ENCODE results near the gene TYMP. TPM values are rescaled to one million over a fixed set of nuclear protein-coding genes. Genes with fewer than 3 reads are reported as not detected.

TYMP gene
- total RNA-seq, 1 experiment from 2014 or later: 12.3 TPM

- intact Hi-C loops (cut with micrococcal nuclease): no loop called here
- Histone ChIP-seq H3K36me3 (ENCODE audit: low read depth, low read length) (no peaks in the 10 kb centered on the region), H3K4me1 (ENCODE audit: insufficient read depth, low read length) (no peaks in the 10 kb centered on the region), H4K20me1 (ENCODE audit: low read length) (no peaks in the 10 kb centered on the region), H3K27ac (ENCODE audit: low read length) (no peak overlapping the region), H3K9me2 (replicated peaks; ENCODE audit: low read length) (no peaks in the 10 kb centered on the region), H3K4me2 (ENCODE audit: low read length) (no peak overlapping the region), H3K9me3 (ENCODE audit: low read length) (no peaks in the 10 kb centered on the region), H3K79me2 (ENCODE audit: low read length) (no peaks in the 10 kb centered on the region), H3K27me3 (ENCODE audit: low read length) (no peaks in the 10 kb centered on the region), H3K9ac (ENCODE audit: low read length) (no peak overlapping the region), H3K4me3 (ENCODE audit: low read length) (no peak overlapping the region), H2AFZ (ENCODE audit: low read length) (no peak overlapping the region), H3F3A (ENCODE audit: low read length, unreplicated experiment) (no peaks in the 10 kb centered on the region)
- POLR2A ChIA-PET (ENCODE audit: unreplicated experiment): no interaction called here
- TF ChIP-seq, protein P1, sequence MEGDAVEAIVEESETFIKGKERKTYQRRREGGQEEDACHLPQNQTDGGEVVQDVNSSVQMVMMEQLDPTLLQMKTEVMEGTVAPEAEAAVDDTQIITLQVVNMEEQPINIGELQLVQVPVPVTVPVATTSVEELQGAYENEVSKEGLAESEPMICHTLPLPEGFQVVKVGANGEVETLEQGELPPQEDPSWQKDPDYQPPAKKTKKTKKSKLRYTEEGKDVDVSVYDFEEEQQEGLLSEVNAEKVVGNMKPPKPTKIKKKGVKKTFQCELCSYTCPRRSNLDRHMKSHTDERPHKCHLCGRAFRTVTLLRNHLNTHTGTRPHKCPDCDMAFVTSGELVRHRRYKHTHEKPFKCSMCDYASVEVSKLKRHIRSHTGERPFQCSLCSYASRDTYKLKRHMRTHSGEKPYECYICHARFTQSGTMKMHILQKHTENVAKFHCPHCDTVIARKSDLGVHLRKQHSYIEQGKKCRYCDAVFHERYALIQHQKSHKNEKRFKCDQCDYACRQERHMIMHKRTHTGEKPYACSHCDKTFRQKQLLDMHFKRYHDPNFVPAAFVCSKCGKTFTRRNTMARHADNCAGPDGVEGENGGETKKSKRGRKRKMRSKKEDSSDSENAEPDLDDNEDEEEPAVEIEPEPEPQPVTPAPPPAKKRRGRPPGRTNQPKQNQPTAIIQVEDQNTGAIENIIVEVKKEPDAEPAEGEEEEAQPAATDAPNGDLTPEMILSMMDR (conservative IDR thresholded peaks at IDR 0.05; ENCODE audit: low read depth, low read length): no peak
- no peak for TF ChIP-seq EZH2phosphoT487 (IDR thresholded peaks at IDR 0.05; ENCODE audit: borderline replicate concordance, low read length)
- no peak for ATAC-seq
- no TSS peak for BruUV-seq (replicated peaks)
- CTCF ChIA-PET: no interaction called here
- DNase-seq: no peak
Measured at GRCh38 chr22:50500452-50500851, 29.4 kb downstream of the TYMP start.

DNA sequence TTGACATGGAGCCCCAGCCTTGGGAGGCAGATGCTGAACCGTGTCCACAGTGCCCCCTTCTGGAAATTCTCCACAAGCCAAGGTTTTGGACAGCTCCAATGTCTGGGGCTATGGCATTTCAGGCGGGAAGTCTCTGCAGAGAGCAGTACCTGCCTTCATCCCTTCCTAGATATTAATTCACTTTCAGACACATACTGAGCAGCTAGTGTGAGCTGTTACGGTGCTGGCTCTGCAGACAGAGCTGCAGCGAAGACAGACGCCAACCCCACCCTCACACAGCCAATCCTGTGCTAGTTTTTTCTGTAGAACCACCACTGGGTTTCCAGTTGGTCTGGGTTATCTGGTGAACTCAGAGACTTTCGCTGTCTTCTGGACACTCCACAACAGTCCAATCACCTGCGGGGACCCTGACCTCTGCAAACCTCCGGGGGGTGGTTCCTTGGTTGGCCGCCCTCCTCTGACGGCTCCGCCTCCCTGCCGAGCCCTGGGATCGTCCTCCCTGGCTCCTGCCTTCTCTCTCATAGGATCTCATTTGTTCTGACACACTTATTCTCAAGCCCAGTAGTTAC is 31.4 kb downstream of the TYMP start:
- POLR2A ChIA-PET (ENCODE audit: unreplicated experiment): no interaction called here
- no peaks in the 10 kb centered on the region for H3K36me3 ChIP-seq (ENCODE audit: low read depth, low read length)
- H2AFZ ChIP-seq (ENCODE audit: low read length): no peak overlapping the region
- H3K27ac ChIP-seq (ENCODE audit: low read length): no peak overlapping the region
- BruUV-seq (replicated peaks): no TSS peak
- H3K9me2 ChIP-seq (replicated peaks; ENCODE audit: low read length): no peaks in the 10 kb centered on the region
- H4K20me1 ChIP-seq (ENCODE audit: low read length): no peaks in the 10 kb centered on the region
- no peaks in the 10 kb centered on the region for H3K27me3 ChIP-seq (ENCODE audit: low read length)
- no peaks in the 10 kb centered on the region for H3K4me1 ChIP-seq (ENCODE audit: insufficient read depth, low read length)
- peak; percentile 63 for DNase-seq
- no peak overlapping the region for H3K9ac ChIP-seq (ENCODE audit: low read length)
- CTCF ChIA-PET: interaction anchor here (0.7 to 0.9 kb wide), 2 partner anchors 33 to 67 kb away, joined by 3 to 5 read pairs; no protein-coding TSS in a partner anchor
- no peak overlapping the region for H3K4me3 ChIP-seq (ENCODE audit: low read length)
- no peak for TF ChIP-seq EZH2phosphoT487 (IDR thresholded peaks at IDR 0.05; ENCODE audit: borderline replicate concordance, low read length)
- TF ChIP-seq EZH2 (IDR thresholded peaks at IDR 0.05; ENCODE audit: low read length, unreplicated experiment): no peak
- TF ChIP-seq, protein P1 (conservative IDR thresholded peaks at IDR 0.05; ENCODE audit: low read depth, low read length): peak; percentile 59
- no peaks in the 10 kb centered on the region for H3F3A ChIP-seq (ENCODE audit: low read length, unreplicated experiment)
- H3K79me2 ChIP-seq (ENCODE audit: low read length): no peaks in the 10 kb centered on the region
- no peak overlapping the region for H3K4me2 ChIP-seq (ENCODE audit: low read length)
- intact Hi-C loops (cut with micrococcal nuclease): no loop called here
- no peaks in the 10 kb centered on the region for H3K9me3 ChIP-seq (ENCODE audit: low read length)
- peak; percentile 81 for ATAC-seq

DNA sequence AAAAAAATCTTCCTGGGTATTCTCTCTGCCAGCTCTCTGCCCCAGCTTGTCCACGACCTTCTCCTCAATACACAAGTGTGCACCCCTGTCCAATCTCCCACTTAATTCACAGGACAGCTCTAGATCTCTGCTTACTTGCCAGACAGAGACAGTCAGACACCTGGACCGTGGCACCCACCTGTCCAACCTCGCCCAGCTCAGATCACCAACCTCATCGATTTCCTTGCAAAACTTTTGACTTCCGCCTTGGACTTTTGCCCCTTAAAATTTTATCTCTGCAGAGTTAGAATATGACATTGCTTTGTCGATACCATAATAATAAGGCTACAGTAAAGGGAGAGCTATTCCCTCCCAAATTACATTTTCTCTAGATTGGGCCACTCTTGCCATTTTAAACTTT is 32.7 kb downstream of the TYMP start:
- H4K20me1 ChIP-seq (ENCODE audit: low read length): no peaks in the 10 kb centered on the region
- ChIA-PET CTCF (interaction anchor here (0.6 to 0.7 kb wide), 2 partner anchors 124 to 298 kb away, joined by 3 to 4 read pairs; no protein-coding TSS in a partner anchor), POLR2A (ENCODE audit: unreplicated experiment) (interaction anchor here (1.6 kb wide), 1 partner anchor 11 kb away, joined by 5 read pairs; the partner anchor contains the start of gene LMF2)
- H3K4me1 ChIP-seq (ENCODE audit: insufficient read depth, low read length): no peaks in the 10 kb centered on the region
- ATAC-seq (no peak), DNase-seq (no peak)
- H3K9me3 ChIP-seq (ENCODE audit: low read length): no peaks in the 10 kb centered on the region
- H3K9me2 ChIP-seq (replicated peaks; ENCODE audit: low read length): no peaks in the 10 kb centered on the region
- TF ChIP-seq, protein P1 (conservative IDR thresholded peaks at IDR 0.05; ENCODE audit: low read depth, low read length): no peak
- TF ChIP-seq EZH2phosphoT487 (IDR thresholded peaks at IDR 0.05; ENCODE audit: borderline replicate concordance, low read length): no peak
- TF ChIP-seq EZH2 (IDR thresholded peaks at IDR 0.05; ENCODE audit: low read length, unreplicated experiment): no peak
- H3K27me3 ChIP-seq (ENCODE audit: low read length): no peaks in the 10 kb centered on the region
- intact Hi-C loops (cut with micrococcal nuclease): no loop called here
- H3F3A ChIP-seq (ENCODE audit: low read length, unreplicated experiment): no peaks in the 10 kb centered on the region
- H3K36me3 ChIP-seq (ENCODE audit: low read depth, low read length): no peaks in the 10 kb centered on the region
- H3K9ac ChIP-seq (ENCODE audit: low read length): no peak overlapping the region
- no peak overlapping the region for H2AFZ ChIP-seq (ENCODE audit: low read length)
- H3K4me3 ChIP-seq (ENCODE audit: low read length): no peak overlapping the region
- no peaks in the 10 kb centered on the region for H3K79me2 ChIP-seq (ENCODE audit: low read length)
- H3K27ac ChIP-seq (ENCODE audit: low read length): no peak overlapping the region
- BruUV-seq (replicated peaks): no TSS peak
- no peak overlapping the region for H3K4me2 ChIP-seq (ENCODE audit: low read length)
